ENCODE measurements around the gene TMPRSS7. TPM values are rescaled to one million over a fixed set of nuclear protein-coding genes. Genes with fewer than 3 reads are reported as not detected.
A peak's percentile ranks its signal among the peaks of the same experiment; 100 is the strongest.

TMPRSS7 gene
- total RNA-seq, 4 donors from 2014 or later = 0.23 to 0.34 (median 0.29) TPM; not detected in 1

GRCh38 chr3:112086076-112086854 lies 51.7 kb downstream of the TMPRSS7 start, which contains the start of gene C3orf52:
Gene C3orf52 (plus strand): TSS chr3:112086389. CDS start chr3:112086408, 19 bp downstream.
- WGBS, 2 donors = 0 to 1% methylated on average over 26 to 39 of the region's 67 CpGs
- TF ChIP-seq POLR2A (IDR thresholded peaks at IDR 0.05) = no peak
- TF ChIP-seq CTCF (IDR thresholded peaks at IDR 0.05) = no peak
- DNase-seq (ENCODE audit: low spot score in 2 of 2) = peak; percentile 61 to 94
- peak within 1 kb of the TSS; percentile 28 for H3K4me3 ChIP-seq (ENCODE audit: low read depth, poor library complexity, severe bottlenecking)
- intact Hi-C loops (cut with DNase I; ENCODE audit: low total_unique reads) = no loop called here

- no peak for DNase-seq (ENCODE audit: low spot score in 2 of 2)
- intact Hi-C loops (cut with DNase I; ENCODE audit: low total_unique reads) = no loop called here
- H3K4me3 ChIP-seq (ENCODE audit: low read depth, poor library complexity, severe bottlenecking) = peak overlapping the region; percentile 28
- 29 to 30% methylated on average over 14 of the region's 14 CpGs for WGBS, 2 donors
- no peak for TF ChIP-seq POLR2A (IDR thresholded peaks at IDR 0.05)
- no peak for TF ChIP-seq CTCF (IDR thresholded peaks at IDR 0.05)
These were observed 52.5 kb downstream of the TMPRSS7 start for GRCh38 chr3:112086875-112087524.

GRCh38 chr3:112087746-112088145 lies 53.2 kb downstream of the TMPRSS7 start:
- TF ChIP-seq POLR2A (IDR thresholded peaks at IDR 0.05) (no peak), CTCF (IDR thresholded peaks at IDR 0.05) (no peak)
- no peak for DNase-seq (ENCODE audit: low spot score in 2 of 2)
- no peak overlapping the region for H3K4me3 ChIP-seq (ENCODE audit: low read depth, poor library complexity, severe bottlenecking)
- WGBS, 2 donors = 60 to 61% methylated on average over 5 of the region's 5 CpGs
- intact Hi-C loops (cut with DNase I; ENCODE audit: low total_unique reads) = no loop called here

GRCh38 chr3:112088944-112089343 lies 54.4 kb downstream of the TMPRSS7 start:
- H3K4me3 ChIP-seq (ENCODE audit: low read depth, poor library complexity, severe bottlenecking) = no peak overlapping the region
- intact Hi-C loops (cut with DNase I; ENCODE audit: low total_unique reads) = no loop called here
- DNase-seq (ENCODE audit: low spot score in 2 of 2) = no peak
- 67 to 68% methylated on average over 4 of the region's 4 CpGs for WGBS, 2 donors
- no peak for TF ChIP-seq CTCF (IDR thresholded peaks at IDR 0.05)
- no peak for TF ChIP-seq POLR2A (IDR thresholded peaks at IDR 0.05)

- intact Hi-C loops (cut with DNase I; ENCODE audit: low total_unique reads) = no loop called here
- TF ChIP-seq CTCF (IDR thresholded peaks at IDR 0.05) (no peak), POLR2A (IDR thresholded peaks at IDR 0.05) (no peak)
- DNase-seq (ENCODE audit: low spot score in 2 of 2) = no peak
- no peak overlapping the region for H3K4me3 ChIP-seq (ENCODE audit: low read depth, poor library complexity, severe bottlenecking)
- WGBS, 2 donors = 60 to 70% methylated on average over 9 of the region's 9 CpGs
These were observed 55.7 kb downstream of the TMPRSS7 start for GRCh38 chr3:112089956-112090886.

Measured in lower leg skin (tissue), 4 donors.